Activated T-helper 2 cell treated with anti-CD3 and anti-CD28 coated beads, Interferon-gamma antibody, Interleukin-2, Interleukin-4, amounts not matched to agents 10 μg/mL and 5 μg/mL and 100 μg/mL, durations not matched to agents 14 hours and 24 hours and 36 hours (primary cell): ENCODE data around the gene DGLUCY. TPM values are rescaled to one million over a fixed set of nuclear protein-coding genes. Genes with fewer than 3 reads are reported as not detected.
A peak's percentile ranks its signal among the peaks of the same experiment; 100 is the strongest.
"Not testable (repeated sequence)": the region's sequence is repeated elsewhere in the genome, so short reads cannot be mapped to it uniquely, and the experiment has no call there.

Experiments used
- DNase-seq: peaks from one replicate; pipeline ENCODE4 v3.0.0; 2021; ENCODE audit warnings: low spot score
- H3K27ac Mint-ChIP-seq: one replicate; pipeline ENCODE4 v1.8.0; 2021; ENCODE audit warnings: mixed read lengths
- H3K27me3 Mint-ChIP-seq: one replicate; pipeline ENCODE4 v1.8.0; 2021; ENCODE audit warnings: low read depth, mixed read lengths
- H3K36me3 Mint-ChIP-seq: one replicate; pipeline ENCODE4 v1.8.0; 2021; ENCODE audit warnings: low read depth, mixed read lengths
- H3K4me1 Mint-ChIP-seq: one replicate; pipeline ENCODE4 v1.8.0; 2021; ENCODE audit warnings: low read depth, mixed read lengths
- H3K4me3 Mint-ChIP-seq: one replicate; pipeline ENCODE4 v1.8.0; 2021; ENCODE audit warnings: low read depth, mild to moderate bottlenecking, moderate library complexity, mixed read lengths
- H3K9me3 Mint-ChIP-seq: one replicate; pipeline ENCODE4 v1.8.0; 2021; ENCODE audit warnings: mixed read lengths
- intact Hi-C: fragments of 100-400 bp; cut with micrococcal nuclease; formaldehyde crosslinking; loops from one replicate; pipeline ENCODE4 v1.15.1; 2023
- total RNA-seq: library from RNA; stranded (reverse); gene quantifications from 2 replicates; pipeline ENCODE4 v1.2.3, GENCODE V29; 2022

DGLUCY gene
- total RNA-seq, 1 donor from 2014 or later: 48.5 TPM

DNA sequence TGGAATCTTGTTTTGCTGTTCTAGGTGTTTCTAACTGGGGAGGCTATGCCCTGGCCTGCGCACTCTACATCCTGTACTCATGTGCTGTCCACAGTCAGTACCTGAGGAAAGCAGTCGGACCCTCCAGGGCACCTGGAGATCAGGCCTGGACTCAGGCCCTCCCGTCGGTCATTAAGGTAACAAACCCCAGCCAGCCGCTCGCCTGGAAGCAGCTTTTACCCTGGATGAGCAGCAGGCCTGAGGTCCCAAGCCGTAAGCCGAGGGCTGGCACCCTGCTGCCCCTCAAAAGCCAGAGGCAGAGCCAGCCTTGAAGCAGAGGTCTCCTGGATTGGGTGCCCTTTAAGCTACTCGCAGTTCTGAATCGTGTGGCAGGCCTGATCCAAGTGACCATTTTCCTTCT is 101.5 kb downstream of the DGLUCY start:
- Mint-ChIP-seq H3K27ac (peak overlapping the region; percentile 17), H3K4me3 (no peak overlapping the region), H3K9me3 (no peaks in the 10 kb centered on the region), H3K36me3 (peaks cover 60% of the 10 kb centered on the region), H3K4me1 (no peaks in the 10 kb centered on the region), H3K27me3 (no peaks in the 10 kb centered on the region)
- DNase-seq: no peak
- intact Hi-C loops: no loop called here

DNA sequence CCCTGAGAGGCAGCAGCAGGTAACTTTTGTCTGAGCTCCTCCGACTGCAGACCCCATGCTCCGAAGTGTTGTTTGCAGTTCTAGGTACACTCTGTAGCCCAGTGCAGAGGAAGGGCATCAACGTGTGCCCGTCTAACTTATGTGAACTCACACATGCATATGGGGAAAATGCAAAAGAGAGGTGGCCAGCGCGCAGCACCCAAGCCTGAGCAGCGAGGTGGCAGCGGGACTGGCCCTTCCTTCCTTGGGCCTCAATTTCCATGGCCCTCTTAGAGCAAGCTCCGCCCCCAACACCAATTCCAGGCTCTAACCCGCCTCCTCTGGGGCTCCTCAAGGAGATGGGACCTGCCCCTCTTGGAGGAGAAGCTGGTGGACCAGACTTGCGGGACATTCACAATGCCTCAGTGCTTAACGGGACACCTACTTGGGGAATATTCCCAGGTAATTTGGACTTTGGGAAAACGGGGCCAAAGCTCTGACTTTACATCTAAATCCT is 102.9 kb downstream of the DGLUCY start:
- no peak for DNase-seq
- Mint-ChIP-seq H3K27me3 (no peaks in the 10 kb centered on the region), H3K36me3 (peaks cover 57% of the 10 kb centered on the region), H3K4me3 (no peak overlapping the region), H3K9me3 (no peaks in the 10 kb centered on the region), H3K4me1 (peaks cover 2% of the 10 kb centered on the region), H3K27ac (no peak overlapping the region)
- intact Hi-C loops: no loop called here

DNA sequence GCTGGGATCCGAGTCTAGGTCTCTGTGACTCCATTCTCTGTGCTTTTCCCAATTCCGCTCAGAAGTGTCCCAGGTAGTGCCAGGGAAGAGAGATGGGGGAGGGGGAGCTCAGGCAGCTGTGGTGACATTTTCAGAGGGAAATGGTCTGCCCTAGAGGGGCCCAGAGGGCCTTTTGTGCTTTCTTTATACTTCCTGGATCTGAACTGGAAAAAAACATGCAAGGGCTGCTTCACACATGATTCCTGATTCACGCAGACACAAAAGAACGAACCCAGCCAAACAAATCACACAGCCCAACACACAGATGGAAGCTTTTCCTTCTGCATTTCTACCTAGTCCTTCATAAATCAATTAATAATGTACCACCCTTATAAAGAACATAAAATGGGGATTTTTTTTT is 104.1 kb downstream of the DGLUCY start:
- peaks cover 12% of the 10 kb centered on the region for H3K4me1 Mint-ChIP-seq
- peaks cover 2% of the 10 kb centered on the region for H3K9me3 Mint-ChIP-seq
- no peak for DNase-seq
- H3K27ac Mint-ChIP-seq: no peak overlapping the region
- no peak overlapping the region for H3K4me3 Mint-ChIP-seq
- no peaks in the 10 kb centered on the region for H3K27me3 Mint-ChIP-seq
- intact Hi-C loops: no loop called here
- H3K36me3 Mint-ChIP-seq: peaks cover 67% of the 10 kb centered on the region

DNA sequence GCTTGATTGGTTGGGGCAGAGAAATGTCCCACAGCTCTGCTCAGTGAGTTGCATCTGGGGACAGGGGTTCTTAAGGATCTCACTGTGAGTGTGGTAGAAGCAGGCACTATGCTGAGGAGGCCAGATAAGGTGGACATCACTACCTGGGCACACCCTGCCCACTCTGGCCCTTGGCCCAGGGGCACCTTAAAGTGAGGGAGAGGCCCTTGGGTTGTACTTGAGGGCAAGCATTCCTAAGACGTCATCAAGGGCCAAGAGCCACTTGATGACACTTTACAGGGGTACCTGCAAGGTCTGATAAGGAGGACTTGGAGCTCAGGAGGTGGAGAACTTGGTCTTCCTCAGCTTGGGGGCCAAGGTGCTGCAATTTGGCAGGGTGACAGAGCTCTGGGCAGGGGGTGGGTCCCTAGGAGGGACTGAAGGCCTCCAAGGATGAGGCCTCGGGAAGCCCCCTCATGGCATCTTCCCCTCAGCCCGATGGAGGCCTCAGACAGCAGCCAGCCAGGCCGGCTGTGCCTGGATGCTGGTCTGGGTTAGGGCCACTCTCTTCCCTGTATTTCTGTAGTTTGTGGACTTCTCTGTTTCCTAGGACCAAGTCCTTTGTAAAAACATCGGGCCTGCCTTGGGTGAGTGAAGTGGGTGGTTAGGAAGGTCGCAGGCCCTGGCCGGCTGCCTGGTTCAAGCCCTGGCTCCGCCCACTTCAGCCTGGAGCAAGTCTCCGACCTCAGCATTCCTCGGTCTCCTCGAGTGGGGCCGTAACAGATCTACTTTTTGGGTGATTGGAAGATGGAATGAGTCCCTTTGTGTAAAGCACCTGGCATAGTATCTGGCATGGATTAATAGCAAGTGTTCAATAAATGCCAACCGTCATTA is 105.9 kb downstream of the DGLUCY start:
- Mint-ChIP-seq H3K4me1 (peaks cover 22% of the 10 kb centered on the region), H3K27ac (peak overlapping the region; percentile 46), H3K9me3 (peaks cover 6% of the 10 kb centered on the region), H3K4me3 (no peak overlapping the region), H3K36me3 (peaks cover 73% of the 10 kb centered on the region), H3K27me3 (no peaks in the 10 kb centered on the region)
- no peak for DNase-seq
- intact Hi-C loops: no loop called here

GRCh38 chr14:91220581-91221000 is 106.7 kb downstream of the DGLUCY start:
- Mint-ChIP-seq H3K27me3 (no peaks in the 10 kb centered on the region), H3K36me3 (peaks cover 78% of the 10 kb centered on the region), H3K4me3 (no peak overlapping the region), H3K9me3 (peaks cover 6% of the 10 kb centered on the region), H3K27ac (no peak overlapping the region), H3K4me1 (peaks cover 30% of the 10 kb centered on the region)
- intact Hi-C loops: no loop called here
- DNase-seq: no peak

- H3K27ac Mint-ChIP-seq: no peak overlapping the region
- intact Hi-C loops: no loop called here
- no peak overlapping the region for H3K4me3 Mint-ChIP-seq
- H3K9me3 Mint-ChIP-seq: peaks cover 6% of the 10 kb centered on the region
- no peaks in the 10 kb centered on the region for H3K27me3 Mint-ChIP-seq
- H3K4me1 Mint-ChIP-seq: peaks cover 37% of the 10 kb centered on the region
- H3K36me3 Mint-ChIP-seq: peaks cover 76% of the 10 kb centered on the region
- no peak for DNase-seq
These were observed 107.4 kb downstream of the DGLUCY start for GRCh38 chr14:91221270-91221669.

- H3K36me3 Mint-ChIP-seq: peaks cover 61% of the 10 kb centered on the region
- no peak for DNase-seq
- H3K9me3 Mint-ChIP-seq: peaks cover 6% of the 10 kb centered on the region
- peak overlapping the region; percentile 73 for H3K27ac Mint-ChIP-seq
- no peak overlapping the region for H3K4me3 Mint-ChIP-seq
- H3K4me1 Mint-ChIP-seq: peaks cover 55% of the 10 kb centered on the region
- intact Hi-C loops: no loop called here
- no peaks in the 10 kb centered on the region for H3K27me3 Mint-ChIP-seq
These were observed 109.3 kb downstream of the DGLUCY start for GRCh38 chr14:91223028-91223783.

GRCh38 chr14:91225025-91225424 is 111.2 kb downstream of the DGLUCY start:
- Mint-ChIP-seq H3K9me3 (peaks cover 6% of the 10 kb centered on the region), H3K27ac (peak overlapping the region; percentile 100), H3K27me3 (no peaks in the 10 kb centered on the region), H3K4me1 (peaks cover 71% of the 10 kb centered on the region), H3K4me3 (no peak overlapping the region), H3K36me3 (peaks cover 56% of the 10 kb centered on the region)
- intact Hi-C loops: loop anchor here (5.0 kb wide), 3 partner anchors 37 to 92 kb away; no protein-coding TSS in a partner anchor
- no peak for DNase-seq

GRCh38 chr14:91226360-91226759 is 112.5 kb downstream of the DGLUCY start:
- intact Hi-C loops: loop anchor here (5.0 kb wide), 3 partner anchors 36 to 91 kb away; no protein-coding TSS in a partner anchor

DNA sequence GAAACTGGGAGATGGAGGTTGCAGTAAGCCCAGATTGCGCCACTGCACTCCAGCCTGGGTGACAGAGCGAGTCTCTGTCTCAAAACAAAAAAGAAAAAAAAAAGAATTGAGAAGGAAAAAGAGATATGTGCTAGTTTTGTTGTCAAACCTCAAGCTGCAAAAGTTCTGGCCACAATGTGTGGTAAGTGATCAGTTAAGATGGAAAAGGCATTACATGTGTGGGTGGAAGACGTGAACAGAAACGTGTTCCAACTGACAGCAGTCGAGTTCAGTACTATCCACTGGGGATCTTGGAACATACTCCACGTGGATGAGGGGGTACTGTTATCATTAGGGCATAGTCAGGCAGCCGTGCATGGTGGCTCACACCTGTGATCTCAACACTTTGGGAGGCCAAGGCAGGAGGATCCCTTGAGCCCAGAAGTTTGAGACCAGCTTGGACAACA is 113.3 kb downstream of the DGLUCY start:
- peaks cover 61% of the 10 kb centered on the region for H3K36me3 Mint-ChIP-seq
- intact Hi-C loops: loop anchor here (5.0 kb wide), 3 partner anchors 35 to 90 kb away; no protein-coding TSS in a partner anchor
- H3K27ac Mint-ChIP-seq: peak overlapping the region; percentile 100
- H3K4me1 Mint-ChIP-seq: peaks cover 85% of the 10 kb centered on the region
- no peaks in the 10 kb centered on the region for H3K27me3 Mint-ChIP-seq
- no peak for DNase-seq
- peak overlapping the region; percentile 24 for H3K4me3 Mint-ChIP-seq
- peaks cover 16% of the 10 kb centered on the region for H3K9me3 Mint-ChIP-seq

More at GRCh38 chr14:91226360-91226759, 112.5 kb downstream of the DGLUCY start:
- DNase-seq, H3K27me3 Mint-ChIP-seq, H3K4me3 Mint-ChIP-seq: not testable (repeated sequence)
- peaks cover 61% of the 10 kb centered on the region for H3K36me3 Mint-ChIP-seq
- H3K4me1 Mint-ChIP-seq: peaks cover 81% of the 10 kb centered on the region
- peak overlapping the region; percentile 100 for H3K27ac Mint-ChIP-seq
- H3K9me3 Mint-ChIP-seq: peaks cover 15% of the 10 kb centered on the region

GRCh38 chr14:91228112-91229004 is 114.5 kb downstream of the DGLUCY start:
- Mint-ChIP-seq H3K27ac (peak overlapping the region; percentile 100), H3K4me3 (peak overlapping the region; percentile 75), H3K9me3 (peaks cover 11% of the 10 kb centered on the region), H3K36me3 (peaks cover 60% of the 10 kb centered on the region), H3K27me3 (no peaks in the 10 kb centered on the region), H3K4me1 (peaks cover 80% of the 10 kb centered on the region)
- intact Hi-C loops: loop anchor here (1.0 to 5.0 kb wide), 10 partner anchors 15 to 258 kb away; partner anchors contain the start of gene CCDC88C
- DNase-seq: peak; percentile 76

GRCh38 chr14:91229005-91229382 is 115.1 kb downstream of the DGLUCY start:
- intact Hi-C loops: loop anchor here (2.0 to 5.0 kb wide), 6 partner anchors 22 to 188 kb away; partner anchors contain the start of gene CCDC88C
- Mint-ChIP-seq H3K27ac (peak overlapping the region; percentile 100), H3K4me1 (peaks cover 76% of the 10 kb centered on the region), H3K4me3 (peak overlapping the region; percentile 75), H3K27me3 (no peaks in the 10 kb centered on the region), H3K9me3 (peaks cover 9% of the 10 kb centered on the region), H3K36me3 (peaks cover 56% of the 10 kb centered on the region)
- no peak for DNase-seq
